Keratinocyte (primary cell): Measurements from ENCODE around the gene EIF2S1. TPM values are rescaled to one million over a fixed set of nuclear protein-coding genes. Genes with fewer than 3 reads are reported as not detected.

Experiments
- DNase-seq: peaks from one replicate; pipeline ENCODE4 v3.0.0-alpha.2; 2011; ENCODE audit warnings: low read depth, missing footprints, low spot score
- FAIRE-seq: peaks from 2 replicates; lab custom pipeline; 2011; peaks lifted over from hg19 to GRCh38; lab: Jason Lieb, UNC
- H2AFZ ChIP-seq: 2 replicates; pipeline ENCODE4 v1.6.0; 2012; ENCODE audit warnings: low read length, control low read depth, inconsistent platforms; ENCODE audit not compliant: control insufficient read depth
- H3K27ac ChIP-seq: 2 replicates; pipeline ENCODE4 v1.5.1; 2011; ENCODE audit warnings: low read length; ENCODE audit not compliant: control insufficient read depth, insufficient read depth
- H3K27me3 ChIP-seq: 3 replicates; pipeline ENCODE4 v1.6.0; 2011; ENCODE audit warnings: low read length; ENCODE audit not compliant: control insufficient read depth, insufficient read depth; ENCODE audit errors: extremely low read depth
- H3K36me3 ChIP-seq, 2 experiments: 2 replicates in 1 of 2; 3 replicates in 1 of 2; pipeline ENCODE4 v1.5.1; 2011; ENCODE audit warnings: low read length in 2 of 2, mild to moderate bottlenecking in 1 of 2; ENCODE audit not compliant: control insufficient read depth in 2 of 2, insufficient read depth in 2 of 2; ENCODE audit errors: extremely low read depth in 1 of 2
- H3K4me1 ChIP-seq: 3 replicates; pipeline ENCODE4 v1.5.1; 2011; ENCODE audit warnings: low read length; ENCODE audit not compliant: control insufficient read depth, insufficient read depth; ENCODE audit errors: extremely low read depth
- H3K4me2 ChIP-seq: 3 replicates; pipeline ENCODE4 v1.6.0; 2011; ENCODE audit warnings: low read depth, low read length; ENCODE audit not compliant: control insufficient read depth, insufficient read depth; ENCODE audit errors: extremely low read depth
- H3K4me3 ChIP-seq, 3 experiments: fragments of 200-600 bp in 1 of 3; sonication (generic) in 1 of 3; 2 replicates in 2 of 3; 3 replicates in 1 of 3; pipeline ENCODE4 v1.5.1; 2011 to 2016; ENCODE audit warnings: low read length in 3 of 3, mild to moderate bottlenecking in 3 of 3, control low read depth in 2 of 3, inconsistent platforms in 1 of 3, low read depth in 1 of 3, mixed read lengths in 1 of 3, mixed run types in 1 of 3, moderate library complexity in 1 of 3; ENCODE audit not compliant: control insufficient read depth in 2 of 3, insufficient read depth in 2 of 3; ENCODE audit errors: extremely low read depth in 1 of 3
- H3K79me2 ChIP-seq: 2 replicates; pipeline ENCODE4 v1.6.0; 2012; ENCODE audit warnings: low read length; ENCODE audit not compliant: control insufficient read depth, insufficient read depth
- H3K9ac ChIP-seq: 3 replicates; pipeline ENCODE4 v1.6.0; 2011; ENCODE audit warnings: low read length; ENCODE audit not compliant: control insufficient read depth, insufficient read depth; ENCODE audit errors: extremely low read depth
- H3K9me1 ChIP-seq: 3 replicates; pipeline ENCODE4 v1.6.0; 2011; ENCODE audit warnings: low read length; ENCODE audit not compliant: control insufficient read depth, insufficient read depth; ENCODE audit errors: extremely low read depth
- H3K9me3 ChIP-seq: 2 replicates; pipeline ENCODE4 v1.5.1; 2012; ENCODE audit warnings: low read depth, low read length; ENCODE audit not compliant: control insufficient read depth
- H4K20me1 ChIP-seq: 3 replicates; pipeline ENCODE4 v1.6.0; 2011; ENCODE audit warnings: low read length; ENCODE audit not compliant: control insufficient read depth, insufficient read depth; ENCODE audit errors: extremely low read depth
- CTCF ChIP-seq, 3 experiments: IDR thresholded peaks in 1 of 3; conservative IDR thresholded peaks in 1 of 3; optimal IDR thresholded peaks in 1 of 3; 2 replicates in 2 of 3; 3 replicates in 1 of 3; pipeline versions ENCODE3 to v1.5.1; 2011; ENCODE audit warnings: low read length in 3 of 3, mild to moderate bottlenecking in 3 of 3, moderate library complexity in 2 of 3, control low read depth in 1 of 3, inconsistent platforms in 1 of 3; ENCODE audit not compliant: insufficient read depth in 2 of 3; ENCODE audit errors: extremely low read depth in 1 of 3
- EZH2 ChIP-seq: IDR thresholded peaks from one replicate; pipeline ENCODE4 v1.6.1; 2012; ENCODE audit warnings: inconsistent platforms, mild to moderate bottlenecking, low read length, moderate library complexity
- dilution Hi-C: fragments of 300-500 bp; cut with MboI; formaldehyde crosslinking; loops from one replicate; pipeline ENCODE4 v1.7.0; 2020; ENCODE audit warnings: low sequenced_read_pairs; ENCODE audit not compliant: extremely low pct_ligation_motif_present
- polyA plus RNA-seq, 5 experiments: library from polyadenylated mRNA; depleted of rRNA in 3 of 5; stranded (reverse) in 3 of 5; stranded (forward) in 1 of 5; unstranded in 1 of 5; fragments of >200 nt; gene quantifications; 1 replicate in 1 of 5; 2 replicates in 3 of 5; 3 replicates in 1 of 5; pipeline versions ENCODE4 v1.2.1 to v1.2.3, GENCODE V29; 2011 to 2012; ENCODE audit warnings: missing spikeins in 2 of 5, low read depth in 1 of 5, low replicate concordance in 1 of 5

Gene EIF2S1
- polyA plus RNA-seq, 1 donor (not counting 4 experiments of a cell fraction or from before 2014, with no cell fraction given): 294 TPM

- Histone ChIP-seq H3K79me2 (peaks cover 44% of the 10 kb centered on the region), H3K4me3 (no peak overlapping the region), H3K4me2 (no peak overlapping the region), H3K4me1 (no peaks in the 10 kb centered on the region), H4K20me1 (peaks cover 8% of the 10 kb centered on the region), H3K27me3 (no peaks in the 10 kb centered on the region), H3K9me1 (no peaks in the 10 kb centered on the region), H3K36me3 (peaks cover 18 to 27% of the 10 kb centered on the region in 2 experiments), H3K27ac (no peak overlapping the region), H2AFZ (no peak overlapping the region), H3K9ac (no peak overlapping the region), H3K9me3 (no peaks in the 10 kb centered on the region)
- no peak for FAIRE-seq
- TF ChIP-seq CTCF (optimal IDR thresholded peaks at IDR 0.05 in 1 of 3, IDR thresholded peaks at IDR 0.05 in 1 of 3, conservative IDR thresholded peaks at IDR 0.05 in 1 of 3; ENCODE audit: extremely low read depth in 1 of 3, insufficient read depth in 2 of 3, low read length in 3 of 3) (no peak), EZH2 (no peak)
- no peak for DNase-seq
- dilution Hi-C loops: no loop called here
Observed at GRCh38 chr14:67373347-67373746, 13.2 kb downstream of the EIF2S1 start.

GRCh38 chr14:67377916-67378315, 17.8 kb downstream of the EIF2S1 start:
- no peak for TF ChIP-seq CTCF (optimal IDR thresholded peaks at IDR 0.05 in 1 of 3, IDR thresholded peaks at IDR 0.05 in 1 of 3, conservative IDR thresholded peaks at IDR 0.05 in 1 of 3; ENCODE audit: extremely low read depth in 1 of 3, insufficient read depth in 2 of 3, low read length in 3 of 3)
- TF ChIP-seq EZH2: no peak

More at GRCh38 chr14:67377916-67378315, 17.8 kb downstream of the EIF2S1 start:
- H3K27ac ChIP-seq: no peak overlapping the region
- H3K27me3 ChIP-seq: no peaks in the 10 kb centered on the region
- no peak overlapping the region for H3K9ac ChIP-seq
- DNase-seq (no peak), FAIRE-seq (no peak)
- no peaks in the 10 kb centered on the region for H4K20me1 ChIP-seq
- H3K4me2 ChIP-seq: no peak overlapping the region
- H3K9me1 ChIP-seq: no peaks in the 10 kb centered on the region
- no peak overlapping the region for H2AFZ ChIP-seq
- H3K9me3 ChIP-seq: no peaks in the 10 kb centered on the region
- dilution Hi-C loops: no loop called here
- H3K4me1 ChIP-seq: no peaks in the 10 kb centered on the region
- peaks cover 28 to 44% of the 10 kb centered on the region in 2 experiments for H3K36me3 ChIP-seq
- H3K4me3 ChIP-seq: no peak overlapping the region
- H3K79me2 ChIP-seq: peaks cover 22% of the 10 kb centered on the region
